ENCODE results near the gene OPN1SW.

The OPN1SW gene

GRCh38 chr7:128729494-128729893, 46.1 kb downstream of the OPN1SW start:
- DNase-seq, result no peak

GRCh38 chr7:128728598-128728997, 47.0 kb downstream of the OPN1SW start:
- no peak for DNase-seq

- DNase-seq, result no peak
Measured at GRCh38 chr7:128727239-128727638, 48.4 kb downstream of the OPN1SW start.

GRCh38 chr7:128726737-128727072, 48.9 kb downstream of the OPN1SW start:
- DNase-seq, result no peak

GRCh38 chr7:128726059-128726736, 49.4 kb downstream of the OPN1SW start:
- DNase-seq, result no peak

GRCh38 chr7:128725531-128725930, 50.1 kb downstream of the OPN1SW start:
- DNase-seq, result no peak

- DNase-seq, result no peak
Measured at GRCh38 chr7:128724743-128725142, 50.9 kb downstream of the OPN1SW start.

Data from DMS79 treated with DMSO at 0.1 percent for 48 hours (cell line).